ENCODE data around the gene OAT.
"Not testable (repeated sequence)": the region's sequence is repeated elsewhere in the genome, so short reads cannot be mapped to it uniquely, and the experiment has no call there.

OAT gene

GRCh38 chr10:124453960-124454610, 35.4 kb upstream of the OAT start:
- peaks cover 88% of the 10 kb centered on the region for H3K27me3 Mint-ChIP-seq
- intact Hi-C loops (cut with micrococcal nuclease): no loop called here
- H3K27ac Mint-ChIP-seq: no peak overlapping the region
- no peaks in the 10 kb centered on the region for H3K36me3 Mint-ChIP-seq (ENCODE audit: low read depth)
- no peaks in the 10 kb centered on the region for H3K9me3 Mint-ChIP-seq
- H3K4me3 Mint-ChIP-seq: no peak overlapping the region
- peaks cover 2% of the 10 kb centered on the region for H3K4me1 Mint-ChIP-seq (ENCODE audit: low read depth)

GRCh38 chr10:124451276-124451675, 32.6 kb upstream of the OAT start:
- H3K4me3 Mint-ChIP-seq: no peak overlapping the region
- no peaks in the 10 kb centered on the region for H3K9me3 Mint-ChIP-seq
- intact Hi-C loops (cut with micrococcal nuclease): no loop called here
- peaks cover 95% of the 10 kb centered on the region for H3K27me3 Mint-ChIP-seq
- peaks cover 15% of the 10 kb centered on the region for H3K4me1 Mint-ChIP-seq (ENCODE audit: low read depth)
- no peak overlapping the region for H3K27ac Mint-ChIP-seq
- no peaks in the 10 kb centered on the region for H3K36me3 Mint-ChIP-seq (ENCODE audit: low read depth)

GRCh38 chr10:124450783-124451057, 32.0 kb upstream of the OAT start:
- Mint-ChIP-seq H3K9me3 (no peaks in the 10 kb centered on the region), H3K4me1 (ENCODE audit: low read depth) (peaks cover 15% of the 10 kb centered on the region), H3K36me3 (ENCODE audit: low read depth) (no peaks in the 10 kb centered on the region), H3K27ac (no peak overlapping the region), H3K4me3 (no peak overlapping the region), H3K27me3 (peaks cover 95% of the 10 kb centered on the region)
- intact Hi-C loops (cut with micrococcal nuclease): no loop called here

- intact Hi-C loops (cut with micrococcal nuclease): no loop called here
- no peaks in the 10 kb centered on the region for H3K9me3 Mint-ChIP-seq
- H3K27me3 Mint-ChIP-seq: peaks cover 93% of the 10 kb centered on the region
- H3K36me3 Mint-ChIP-seq (ENCODE audit: low read depth): no peaks in the 10 kb centered on the region
- H3K4me3 Mint-ChIP-seq: peak within 1 kb of the TSS; percentile 5
- peaks cover 15% of the 10 kb centered on the region for H3K4me1 Mint-ChIP-seq (ENCODE audit: low read depth)
- H3K27ac Mint-ChIP-seq: no peak within 1 kb of the TSS
Observed at GRCh38 chr10:124450012-124450782, 31.5 kb upstream of the OAT start, which contains the start of gene NKX1-2. NKX1-2 (minus strand) TSS chr10:124450035; CDS start chr10:124449943, 92 bp downstream.

GRCh38 chr10:124449170-124450011, 30.7 kb upstream of the OAT start:
- intact Hi-C loops (cut with micrococcal nuclease): no loop called here
- no peak overlapping the region for H3K27ac Mint-ChIP-seq

GRCh38 chr10:124448696-124449169, 30.0 kb upstream of the OAT start:
- H3K27ac Mint-ChIP-seq: no peak overlapping the region
- no peaks in the 10 kb centered on the region for H3K9me3 Mint-ChIP-seq
- intact Hi-C loops (cut with micrococcal nuclease): no loop called here

More at GRCh38 chr10:124449170-124450011, 30.7 kb upstream of the OAT start:
- Mint-ChIP-seq H3K27me3 (peaks cover 92% of the 10 kb centered on the region), H3K4me3 (peak overlapping the region; percentile 5), H3K4me1 (ENCODE audit: low read depth) (peaks cover 15% of the 10 kb centered on the region), H3K9me3 (no peaks in the 10 kb centered on the region), H3K36me3 (ENCODE audit: low read depth) (no peaks in the 10 kb centered on the region)

GRCh38 chr10:124447751-124448466, 29.2 kb upstream of the OAT start:
- intact Hi-C loops (cut with micrococcal nuclease): no loop called here
- no peak overlapping the region for H3K4me3 Mint-ChIP-seq

More at GRCh38 chr10:124448696-124449169, 30.0 kb upstream of the OAT start:
- H3K27me3 Mint-ChIP-seq: peaks cover 91% of the 10 kb centered on the region
- H3K4me3 Mint-ChIP-seq: no peak overlapping the region
- H3K4me1 Mint-ChIP-seq (ENCODE audit: low read depth): peaks cover 15% of the 10 kb centered on the region
- H3K36me3 Mint-ChIP-seq (ENCODE audit: low read depth): no peaks in the 10 kb centered on the region

GRCh38 chr10:124446830-124447750, 28.4 kb upstream of the OAT start:
- Mint-ChIP-seq H3K27ac (no peak overlapping the region), H3K27me3 (peaks cover 86% of the 10 kb centered on the region), H3K4me3 (no peak overlapping the region), H3K36me3 (ENCODE audit: low read depth) (no peaks in the 10 kb centered on the region), H3K9me3 (no peaks in the 10 kb centered on the region), H3K4me1 (ENCODE audit: low read depth) (peaks cover 15% of the 10 kb centered on the region)
- intact Hi-C loops (cut with micrococcal nuclease): no loop called here

More at GRCh38 chr10:124447751-124448466, 29.2 kb upstream of the OAT start:
- Mint-ChIP-seq H3K27ac (no peak overlapping the region), H3K27me3 (peaks cover 90% of the 10 kb centered on the region), H3K4me1 (ENCODE audit: low read depth) (peaks cover 15% of the 10 kb centered on the region), H3K9me3 (no peaks in the 10 kb centered on the region), H3K36me3 (ENCODE audit: low read depth) (no peaks in the 10 kb centered on the region)

- H3K27me3 Mint-ChIP-seq: peaks cover 52% of the 10 kb centered on the region
- H3K4me1 Mint-ChIP-seq (ENCODE audit: low read depth); H3K4me3 Mint-ChIP-seq; intact Hi-C loops (cut with micrococcal nuclease); H3K36me3 Mint-ChIP-seq (ENCODE audit: low read depth); H3K9me3 Mint-ChIP-seq; H3K27ac Mint-ChIP-seq: not testable (repeated sequence)
Observed at GRCh38 chr10:124441694-124442093, 23.0 kb upstream of the OAT start.

- Mint-ChIP-seq H3K4me3 (no peak overlapping the region), H3K36me3 (ENCODE audit: low read depth) (no peaks in the 10 kb centered on the region), H3K27me3 (peaks cover 21% of the 10 kb centered on the region), H3K27ac (no peak overlapping the region), H3K4me1 (ENCODE audit: low read depth) (no peaks in the 10 kb centered on the region), H3K9me3 (no peaks in the 10 kb centered on the region)
- intact Hi-C loops (cut with micrococcal nuclease): no loop called here
Observed at GRCh38 chr10:124436191-124436638, 17.5 kb upstream of the OAT start.

- H3K27ac Mint-ChIP-seq; H3K36me3 Mint-ChIP-seq (ENCODE audit: low read depth); intact Hi-C loops (cut with micrococcal nuclease); H3K4me3 Mint-ChIP-seq; H3K4me1 Mint-ChIP-seq (ENCODE audit: low read depth); H3K9me3 Mint-ChIP-seq: not testable (repeated sequence)
- peaks cover 23% of the 10 kb centered on the region for H3K27me3 Mint-ChIP-seq
Observed at GRCh38 chr10:124435683-124436082, 17.0 kb upstream of the OAT start.

- H3K27me3 Mint-ChIP-seq: peaks cover 35% of the 10 kb centered on the region
- H3K9me3 Mint-ChIP-seq: no peaks in the 10 kb centered on the region
- no peak overlapping the region for H3K27ac Mint-ChIP-seq
- H3K36me3 Mint-ChIP-seq (ENCODE audit: low read depth): no peaks in the 10 kb centered on the region
- H3K4me3 Mint-ChIP-seq: no peak overlapping the region
- intact Hi-C loops (cut with micrococcal nuclease): no loop called here
- H3K4me1 Mint-ChIP-seq (ENCODE audit: low read depth): no peaks in the 10 kb centered on the region
Observed at GRCh38 chr10:124433461-124433860, 14.7 kb upstream of the OAT start.

- Mint-ChIP-seq H3K4me1 (ENCODE audit: low read depth) (no peaks in the 10 kb centered on the region), H3K9me3 (no peaks in the 10 kb centered on the region), H3K36me3 (ENCODE audit: low read depth) (no peaks in the 10 kb centered on the region), H3K27me3 (peaks cover 48% of the 10 kb centered on the region), H3K27ac (no peak overlapping the region), H3K4me3 (no peak overlapping the region)
- intact Hi-C loops (cut with micrococcal nuclease): no loop called here
Observed at GRCh38 chr10:124430077-124430476, 11.4 kb upstream of the OAT start.
